Activated CD4-positive, alpha-beta T cell treated with anti-CD3 and anti-CD28 coated beads, Interleukin-2, amount 50 U/mL, for 1 hour (primary cell): Measurements from ENCODE around the gene ZFR2.
"Not testable (repeated sequence)": the region's sequence is repeated elsewhere in the genome, so short reads cannot be mapped to it uniquely, and the experiment has no call there.

ENCODE experiments used
- DNase-seq: peaks from one replicate; pipeline ENCODE4 v3.0.0-alpha.2; 2020

The ZFR2 gene

GRCh38 chr19:3769494-3769893 is 99.3 kb downstream of the ZFR2 start:
- DNase-seq: no peak

DNA sequence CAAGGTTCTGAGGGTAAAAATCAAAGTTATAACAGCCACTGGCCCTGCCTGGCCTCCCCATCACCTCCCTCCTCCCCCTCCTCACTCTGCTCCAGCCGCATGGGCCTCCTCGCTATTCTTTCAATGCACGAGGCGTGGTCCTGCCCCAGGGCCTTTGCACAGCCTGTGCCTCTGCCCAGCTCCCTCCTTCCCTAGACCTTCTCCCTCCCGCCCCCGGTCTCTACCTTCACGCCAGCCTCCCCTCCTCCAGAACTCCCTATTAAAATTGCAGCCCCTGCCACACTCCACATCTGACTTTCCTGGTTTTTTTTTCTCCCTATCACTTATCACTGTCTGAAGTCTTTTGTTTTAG is 100.1 kb downstream of the ZFR2 start:
- DNase-seq: no peak

DNA sequence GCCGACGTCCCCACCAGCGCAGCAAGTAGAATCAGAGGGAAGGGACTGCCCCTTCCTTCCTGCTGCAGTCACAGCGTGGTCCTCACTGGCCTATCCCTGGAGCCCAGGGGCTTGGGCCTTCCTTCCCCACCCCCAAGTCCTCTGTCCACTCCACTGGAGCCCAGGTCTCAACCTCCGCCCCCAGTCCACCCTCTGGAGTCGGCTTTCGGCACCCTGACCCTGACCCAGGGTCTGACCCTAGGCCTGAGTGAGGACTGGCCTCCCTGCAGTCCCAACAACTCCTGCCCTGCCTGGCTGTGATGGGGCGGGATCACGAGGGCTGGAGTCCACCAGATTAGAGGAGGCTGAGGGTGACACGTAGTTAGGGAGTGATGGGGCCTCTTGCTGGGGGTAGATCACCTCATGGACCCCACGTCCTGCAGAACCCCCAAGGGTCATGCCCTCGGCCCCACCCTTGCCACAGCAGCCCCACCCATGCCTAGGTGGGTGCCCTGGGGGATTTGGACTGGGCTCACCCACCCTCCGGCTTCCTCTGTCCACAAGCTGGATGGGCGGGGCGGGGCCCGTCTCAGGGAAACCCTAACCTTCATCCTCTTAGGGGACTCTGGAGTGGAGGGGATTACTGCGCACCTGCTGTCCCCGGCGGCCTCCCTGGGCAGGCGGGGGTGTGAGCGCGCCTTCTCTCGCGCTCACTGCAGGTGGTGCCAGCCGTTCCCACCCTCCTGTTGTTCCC is 100.7 kb downstream of the ZFR2 start:
- DNase-seq: no peak

DNA sequence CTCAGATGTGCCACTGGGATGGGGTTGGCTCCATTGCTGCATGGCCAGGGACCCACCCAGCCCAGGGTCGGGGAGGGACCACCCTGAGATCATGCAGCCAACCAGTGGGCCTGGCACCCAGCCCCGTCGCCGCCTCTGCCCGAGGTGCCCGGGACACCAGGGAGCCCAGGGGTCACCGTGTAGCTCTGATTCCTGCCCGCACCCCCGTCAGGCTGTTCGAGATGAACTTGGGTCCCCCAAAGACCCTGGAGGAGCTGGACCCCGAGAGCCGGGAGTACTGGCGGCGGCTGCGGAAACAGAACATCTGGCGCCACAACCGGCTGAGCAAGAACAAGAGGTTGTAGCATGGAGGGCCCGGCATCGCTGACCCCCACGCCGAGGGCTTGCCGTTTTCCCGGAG is 101.8 kb downstream of the ZFR2 start:
- DNase-seq: no peak

DNA sequence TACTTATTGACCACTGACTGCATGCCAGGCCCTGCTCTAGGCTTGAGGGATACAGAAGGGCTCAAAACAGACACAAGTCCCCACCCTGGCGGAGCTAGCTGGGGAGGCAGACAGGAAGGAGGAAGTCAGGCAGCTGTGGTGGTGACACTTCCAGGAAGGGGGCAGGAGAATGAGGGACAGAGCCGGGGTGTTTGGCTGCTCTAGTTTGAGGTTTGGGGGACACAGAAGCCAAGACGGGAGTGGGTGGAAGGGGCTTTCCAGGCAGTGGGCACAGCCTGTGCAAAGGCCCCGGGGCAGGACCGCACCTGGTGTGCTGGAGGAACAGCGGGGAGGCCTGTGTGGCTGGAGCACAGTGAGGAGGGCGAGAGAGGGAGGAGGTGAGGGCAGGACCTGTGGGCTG is 102.3 kb downstream of the ZFR2 start:
- DNase-seq: no peak

DNA sequence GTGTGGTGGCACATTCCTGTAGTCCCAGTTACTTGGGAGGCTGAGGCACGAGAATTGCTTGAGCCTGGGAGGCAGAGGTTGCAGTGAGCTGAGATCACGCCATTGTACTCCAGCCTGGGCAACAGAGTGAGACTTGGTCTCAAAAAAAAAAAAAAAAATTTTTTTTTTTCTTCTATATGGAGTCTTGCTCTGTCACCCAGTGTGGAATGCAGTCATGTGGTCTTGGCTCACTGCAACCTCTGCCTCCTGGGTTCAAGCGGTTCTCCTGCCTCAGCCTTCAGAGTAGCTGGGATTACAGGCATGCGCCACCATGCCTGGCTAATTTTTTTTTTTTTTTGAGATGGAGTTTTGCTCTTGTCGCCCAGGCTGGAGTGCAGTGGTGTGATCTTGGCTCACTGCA is 103.1 kb downstream of the ZFR2 start:
- DNase-seq: not testable (repeated sequence)

DNA sequence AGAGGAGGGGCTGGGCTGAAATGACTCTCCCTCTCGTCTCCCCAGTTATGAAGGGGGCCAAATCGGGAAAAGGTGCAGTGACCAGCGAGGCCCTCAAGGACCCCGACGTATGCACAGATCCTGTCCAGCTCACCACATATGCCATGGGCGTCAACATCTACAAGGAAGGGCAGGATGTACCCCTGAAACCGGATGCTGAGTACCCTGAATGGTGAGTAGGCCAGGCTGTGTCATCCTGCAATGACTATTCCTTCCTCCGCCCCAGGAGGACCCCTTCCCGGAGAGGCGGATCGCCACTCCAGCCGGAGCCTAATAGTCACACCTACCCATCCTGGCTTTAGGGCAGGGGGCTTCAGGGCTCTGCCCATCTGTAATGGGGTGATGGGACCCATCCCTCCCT is 103.7 kb downstream of the ZFR2 start:
- DNase-seq: no peak

- DNase-seq: peak; percentile 99
Observed at GRCh38 chr19:3762501-3763459, 106.1 kb downstream of the ZFR2 start, which contains the start of gene MRPL54. Gene MRPL54 (plus strand): TSS chr19:3762682. CDS start chr19:3762701, 19 bp downstream.

DNA sequence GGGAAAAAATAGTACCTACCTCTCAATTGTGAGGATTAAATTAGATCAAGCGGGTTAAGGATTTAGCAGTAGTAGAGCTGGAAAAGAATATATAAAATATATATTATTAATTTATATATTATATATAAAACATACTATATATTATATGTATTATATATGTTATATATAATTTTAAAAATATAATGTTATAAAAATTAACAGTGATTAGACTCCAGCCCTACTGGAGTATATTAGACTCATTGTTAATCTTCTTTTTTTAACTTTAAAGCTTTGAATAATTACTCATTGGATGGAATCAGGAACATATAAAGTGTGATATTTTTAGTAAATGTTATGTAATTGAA is 106.7 kb downstream of the ZFR2 start:
- no peak for DNase-seq

DNA sequence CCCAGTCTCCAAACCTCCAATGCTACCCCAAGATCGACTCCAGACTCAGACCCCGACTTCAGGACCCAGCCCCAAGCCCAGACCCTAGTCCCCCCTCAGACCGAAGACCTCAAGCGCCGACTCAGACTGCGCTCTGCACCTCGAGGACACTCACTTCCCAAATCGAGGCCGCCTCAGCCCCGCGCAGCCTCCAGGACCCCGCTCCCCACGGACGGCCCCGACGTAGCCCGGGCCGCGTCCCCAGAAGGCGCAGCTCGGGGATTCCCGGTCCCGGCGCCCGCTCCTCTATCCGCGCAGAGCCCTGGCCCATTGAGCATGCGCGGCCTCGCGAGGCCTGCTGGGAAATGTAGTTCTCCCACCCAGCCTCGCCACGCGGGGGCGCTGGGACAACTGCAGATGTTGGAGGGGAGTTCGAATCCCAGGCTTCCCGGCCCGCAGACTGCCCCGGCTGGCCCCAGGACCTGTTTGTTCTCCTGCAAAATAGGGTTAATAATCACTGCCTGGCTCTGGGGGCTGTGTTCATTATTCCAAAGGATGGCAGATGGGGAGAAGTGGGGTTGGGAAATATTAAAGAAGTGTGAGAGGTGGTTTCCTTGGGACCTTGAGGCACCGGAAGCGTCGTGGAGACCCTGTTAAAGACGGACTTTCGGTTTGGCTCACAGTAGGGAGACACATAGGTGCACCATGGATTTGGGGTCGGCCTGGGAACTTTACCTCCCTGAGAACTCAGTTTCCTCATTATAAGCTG is 107.3 kb downstream of the ZFR2 start, which contains the start of gene APBA3:
TSS of gene APBA3 (minus strand) at position 311 of the 748 bp plus-strand sequence. CDS start 1,428 bp downstream, outside the sequence.
- peak; percentile 95 for DNase-seq

DNA sequence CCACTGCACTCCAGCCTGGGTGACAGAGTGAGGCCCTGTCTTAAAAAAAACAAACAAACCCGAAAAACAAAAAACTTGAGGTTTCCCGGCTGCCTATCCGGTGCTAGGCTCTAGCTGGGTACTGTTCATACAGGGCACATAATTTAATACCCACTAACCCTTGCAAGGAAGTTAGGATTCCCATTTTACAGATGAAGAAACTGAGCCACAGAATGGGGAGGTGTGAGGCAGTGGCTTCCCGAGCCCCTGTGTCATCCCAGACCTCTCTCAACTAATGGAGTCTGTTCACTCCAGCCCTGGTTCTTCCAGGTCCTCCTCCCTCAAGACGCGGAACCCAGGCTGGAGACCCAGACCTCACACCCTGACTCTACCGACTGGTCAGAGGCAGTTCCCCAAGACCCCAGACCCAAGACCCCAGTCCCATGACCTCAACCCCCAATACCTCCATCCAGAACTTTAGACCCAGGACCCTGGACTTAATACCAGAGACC is 107.9 kb downstream of the ZFR2 start:
- peak; percentile 9 for DNase-seq

DNA sequence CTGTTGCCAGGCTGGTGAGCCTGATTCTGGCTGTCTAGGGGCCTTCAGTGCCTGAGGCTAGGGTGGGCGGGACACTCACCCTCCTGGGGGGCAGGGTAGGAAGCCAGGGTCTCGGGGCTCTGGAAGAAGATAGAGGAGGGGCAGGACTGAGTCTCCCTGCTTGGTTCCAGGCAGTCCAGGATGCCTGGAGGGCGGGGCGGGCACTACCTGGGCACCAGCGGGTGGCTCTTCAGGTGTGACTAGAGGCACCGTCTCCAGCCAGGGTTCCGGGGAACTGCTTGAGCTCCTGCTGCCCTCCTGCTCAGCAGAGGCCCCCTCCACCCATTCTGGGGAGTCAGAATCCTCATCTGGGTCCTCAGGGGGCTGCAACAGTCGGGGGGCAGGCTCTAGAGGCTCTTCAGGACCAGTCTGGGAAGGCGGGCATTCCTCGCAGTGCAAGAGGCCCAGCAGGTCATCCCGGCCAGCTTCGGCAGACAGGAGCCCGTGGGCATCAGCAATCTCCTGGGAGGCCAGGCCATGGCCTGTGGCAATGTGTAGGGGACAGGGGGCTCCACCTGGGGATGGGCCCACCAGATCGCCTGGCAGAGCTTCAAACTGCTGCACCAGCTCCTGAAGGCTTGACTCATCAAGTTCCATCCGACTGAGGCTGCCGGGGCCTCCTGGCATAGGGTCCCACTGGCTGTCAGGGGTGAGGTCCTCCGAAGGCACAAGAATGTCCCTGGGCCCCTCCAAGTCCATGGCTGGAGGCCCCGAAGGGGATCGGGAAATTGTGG is 109.2 kb downstream of the ZFR2 start:
- no peak for DNase-seq

DNA sequence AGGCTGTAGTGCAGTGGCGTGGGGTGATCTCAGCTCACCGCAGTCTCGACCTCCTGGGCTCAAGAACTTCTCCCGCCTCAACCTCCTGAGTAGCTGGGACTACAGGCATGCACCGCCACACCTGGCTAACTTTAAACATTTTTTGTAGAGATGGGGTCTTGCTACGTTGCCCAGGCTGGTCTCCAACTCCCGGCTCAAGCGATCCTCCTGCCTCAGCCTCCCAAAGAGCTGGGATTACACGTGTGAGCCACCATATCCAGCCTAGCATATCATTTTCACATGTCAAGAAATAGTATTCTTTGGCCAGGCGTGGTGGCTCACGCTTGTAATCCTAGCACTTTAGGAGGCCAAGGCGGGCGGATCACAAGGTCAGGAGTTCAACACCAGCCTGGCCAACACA is 110.5 kb downstream of the ZFR2 start:
- not testable (repeated sequence) for DNase-seq

DNA sequence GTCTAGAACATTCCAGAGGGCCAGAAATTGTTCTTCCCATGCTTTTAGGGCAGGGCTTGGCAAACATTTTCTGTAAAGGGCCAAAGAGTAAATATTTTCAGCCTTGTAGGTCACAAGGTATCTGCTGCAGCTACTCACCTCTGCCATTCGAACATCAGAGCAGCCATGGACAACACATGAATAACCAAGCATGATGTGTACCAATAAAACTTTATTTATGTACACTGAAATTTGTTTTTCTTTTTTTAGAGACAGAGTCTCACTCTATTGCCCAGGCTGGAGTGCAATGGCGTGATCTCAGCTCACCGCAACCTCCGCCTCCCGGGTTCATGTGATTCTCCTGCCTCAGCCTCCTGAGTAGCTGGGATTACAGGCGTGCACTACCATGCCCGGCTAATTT is 111.1 kb downstream of the ZFR2 start:
- DNase-seq: not testable (repeated sequence)
